ENCODE results near the gene TRIM34. TPM values are rescaled to one million over a fixed set of nuclear protein-coding genes. Genes with fewer than 3 reads are reported as not detected.

Gene TRIM34
- total RNA-seq, 4 donors from 2014 or later = 2.9 to 7.4 (median 6.2) TPM

DNA sequence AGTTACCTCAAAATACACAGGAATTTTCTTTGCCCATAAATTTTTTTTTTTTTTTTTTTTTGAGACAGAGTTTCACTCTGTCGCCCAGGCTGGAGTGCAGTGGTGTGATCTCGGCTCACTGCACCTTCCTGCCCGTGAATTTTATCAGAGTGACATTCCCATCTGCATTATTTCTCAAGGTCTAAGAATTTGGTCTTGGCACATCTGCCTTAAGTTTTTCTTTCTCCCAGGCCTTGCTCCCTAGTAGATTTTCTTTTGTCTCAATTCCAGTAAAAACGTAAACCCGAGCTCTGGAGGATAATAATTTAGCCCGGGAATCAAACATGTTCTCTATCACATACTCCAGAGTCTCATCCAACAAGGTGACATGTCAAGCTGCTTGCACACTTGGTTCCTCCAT lies 16.0 kb upstream of the TRIM34 start:
- peaks cover 0 to 8% (median 0%) of the 10 kb centered on the region in 3 donors for H3K4me1 ChIP-seq
- no peaks in the 10 kb centered on the region for H3K9me3 ChIP-seq
- no peak for DNase-seq
- H3K4me3 ChIP-seq = no peak overlapping the region
- H3K36me3 ChIP-seq = peaks cover 0 to 23% (median 0%) of the 10 kb centered on the region in 3 donors
- H3K27me3 ChIP-seq = no peaks in the 10 kb centered on the region
- H3K27ac ChIP-seq = no peak overlapping the region
- no peak for TF ChIP-seq POLR2A (IDR thresholded peaks at IDR 0.05)
- TF ChIP-seq, protein P1, sequence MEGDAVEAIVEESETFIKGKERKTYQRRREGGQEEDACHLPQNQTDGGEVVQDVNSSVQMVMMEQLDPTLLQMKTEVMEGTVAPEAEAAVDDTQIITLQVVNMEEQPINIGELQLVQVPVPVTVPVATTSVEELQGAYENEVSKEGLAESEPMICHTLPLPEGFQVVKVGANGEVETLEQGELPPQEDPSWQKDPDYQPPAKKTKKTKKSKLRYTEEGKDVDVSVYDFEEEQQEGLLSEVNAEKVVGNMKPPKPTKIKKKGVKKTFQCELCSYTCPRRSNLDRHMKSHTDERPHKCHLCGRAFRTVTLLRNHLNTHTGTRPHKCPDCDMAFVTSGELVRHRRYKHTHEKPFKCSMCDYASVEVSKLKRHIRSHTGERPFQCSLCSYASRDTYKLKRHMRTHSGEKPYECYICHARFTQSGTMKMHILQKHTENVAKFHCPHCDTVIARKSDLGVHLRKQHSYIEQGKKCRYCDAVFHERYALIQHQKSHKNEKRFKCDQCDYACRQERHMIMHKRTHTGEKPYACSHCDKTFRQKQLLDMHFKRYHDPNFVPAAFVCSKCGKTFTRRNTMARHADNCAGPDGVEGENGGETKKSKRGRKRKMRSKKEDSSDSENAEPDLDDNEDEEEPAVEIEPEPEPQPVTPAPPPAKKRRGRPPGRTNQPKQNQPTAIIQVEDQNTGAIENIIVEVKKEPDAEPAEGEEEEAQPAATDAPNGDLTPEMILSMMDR (IDR thresholded peaks at IDR 0.05) = no peak
- WGBS, 2 donors = 80 to 81% methylated on average over 4 to 5 of the region's 6 CpGs
- intact Hi-C loops (cut with DNase I) = no loop called here

DNA sequence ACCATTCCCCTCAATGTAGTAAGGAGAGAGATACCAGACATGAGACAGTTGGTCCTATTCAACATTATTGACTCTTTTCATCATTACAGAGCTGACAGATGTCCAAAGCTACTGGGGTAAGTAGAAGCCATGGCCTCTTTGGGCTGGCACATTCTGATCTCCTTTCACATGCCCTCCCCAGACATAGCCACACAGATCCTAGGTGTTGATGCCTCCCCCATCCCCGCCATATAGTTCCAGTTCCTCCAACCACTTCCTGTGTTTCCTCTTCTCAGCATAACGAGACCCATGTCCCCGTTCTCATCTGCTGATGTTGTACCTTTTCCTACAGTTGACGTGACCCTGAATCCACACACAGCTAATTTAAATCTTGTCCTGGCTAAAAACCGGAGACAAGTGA lies 14.4 kb upstream of the TRIM34 start:
- Histone ChIP-seq H3K4me1 (peaks cover 0 to 8% (median 0%) of the 10 kb centered on the region in 3 donors), H3K36me3 (peaks cover 0 to 15% (median 0%) of the 10 kb centered on the region in 3 donors), H3K27me3 (no peaks in the 10 kb centered on the region), H3K9me3 (no peaks in the 10 kb centered on the region), H3K27ac (no peak overlapping the region), H3K4me3 (no peak overlapping the region)
- no peak for TF ChIP-seq POLR2A (IDR thresholded peaks at IDR 0.05)
- TF ChIP-seq, protein P1 (IDR thresholded peaks at IDR 0.05) = no peak
- WGBS, 2 donors = 76 to 87% methylated on average over 5 of the region's 5 CpGs
- DNase-seq = no peak
- intact Hi-C loops (cut with DNase I) = no loop called here

DNA sequence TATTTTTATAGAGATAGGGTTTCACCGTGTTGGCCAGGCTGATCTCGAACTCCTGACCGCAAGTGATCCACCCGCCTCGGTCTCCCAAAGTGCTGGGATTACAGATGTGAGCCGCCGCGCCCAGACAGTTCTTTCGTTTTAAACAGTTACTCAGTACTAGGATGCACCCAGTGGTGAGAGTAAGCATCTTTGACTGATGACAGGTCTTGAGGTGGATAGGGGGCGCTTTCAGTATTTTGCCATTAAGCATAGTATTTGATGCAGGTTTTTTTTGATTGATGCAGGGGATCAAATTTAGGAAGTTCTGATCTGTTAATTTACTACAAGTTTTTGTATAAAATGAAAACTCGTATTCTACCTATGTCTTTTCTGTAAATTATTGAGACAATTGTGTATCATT lies 13.2 kb upstream of the TRIM34 start:
- WGBS, 2 donors = 88 to 98% methylated on average over 10 to 11 of the region's 11 CpGs
- DNase-seq = no peak
- no peak overlapping the region for H3K4me3 ChIP-seq
- H3K9me3 ChIP-seq = no peaks in the 10 kb centered on the region
- TF ChIP-seq, protein P1 (IDR thresholded peaks at IDR 0.05) = no peak
- TF ChIP-seq POLR2A (IDR thresholded peaks at IDR 0.05) = no peak
- intact Hi-C loops (cut with DNase I) = no loop called here
- no peaks in the 10 kb centered on the region for H3K4me1 ChIP-seq
- no peak overlapping the region for H3K27ac ChIP-seq
- H3K27me3 ChIP-seq = no peaks in the 10 kb centered on the region
- H3K36me3 ChIP-seq = peaks cover 0 to 15% (median 0%) of the 10 kb centered on the region in 3 donors

DNA sequence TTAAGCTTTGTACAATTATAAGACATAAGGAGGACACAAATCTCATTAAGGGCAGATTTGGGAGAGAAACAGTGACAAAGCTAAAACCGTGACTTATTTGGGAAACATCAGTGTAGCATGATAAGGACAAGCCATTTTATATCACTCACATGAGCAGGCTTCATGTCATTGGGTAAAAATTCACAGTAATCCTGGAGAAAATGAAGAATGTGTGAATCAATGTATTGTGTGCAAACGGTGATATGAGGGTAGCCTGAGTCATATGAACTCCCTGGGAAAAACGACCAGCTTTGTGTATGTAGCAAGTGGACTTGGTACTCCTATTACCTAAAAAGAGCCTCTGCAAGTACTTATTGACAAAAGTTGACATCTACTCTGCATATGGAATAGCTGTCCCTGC lies 6.0 kb upstream of the TRIM34 start:
- WGBS, 2 donors = 46 to 69% methylated on average over 3 of the region's 3 CpGs
- no peak for DNase-seq
- peaks cover 10 to 42% (median 14%) of the 10 kb centered on the region in 3 donors for H3K4me1 ChIP-seq
- H3K36me3 ChIP-seq = no peaks in the 10 kb centered on the region
- H3K4me3 ChIP-seq = no peak overlapping the region
- TF ChIP-seq, protein P1 (IDR thresholded peaks at IDR 0.05) = no peak
- no peak for TF ChIP-seq POLR2A (IDR thresholded peaks at IDR 0.05)
- H3K27me3 ChIP-seq = no peaks in the 10 kb centered on the region
- intact Hi-C loops (cut with DNase I) = no loop called here
- H3K27ac ChIP-seq = no peak overlapping the region
- no peaks in the 10 kb centered on the region for H3K9me3 ChIP-seq

DNA sequence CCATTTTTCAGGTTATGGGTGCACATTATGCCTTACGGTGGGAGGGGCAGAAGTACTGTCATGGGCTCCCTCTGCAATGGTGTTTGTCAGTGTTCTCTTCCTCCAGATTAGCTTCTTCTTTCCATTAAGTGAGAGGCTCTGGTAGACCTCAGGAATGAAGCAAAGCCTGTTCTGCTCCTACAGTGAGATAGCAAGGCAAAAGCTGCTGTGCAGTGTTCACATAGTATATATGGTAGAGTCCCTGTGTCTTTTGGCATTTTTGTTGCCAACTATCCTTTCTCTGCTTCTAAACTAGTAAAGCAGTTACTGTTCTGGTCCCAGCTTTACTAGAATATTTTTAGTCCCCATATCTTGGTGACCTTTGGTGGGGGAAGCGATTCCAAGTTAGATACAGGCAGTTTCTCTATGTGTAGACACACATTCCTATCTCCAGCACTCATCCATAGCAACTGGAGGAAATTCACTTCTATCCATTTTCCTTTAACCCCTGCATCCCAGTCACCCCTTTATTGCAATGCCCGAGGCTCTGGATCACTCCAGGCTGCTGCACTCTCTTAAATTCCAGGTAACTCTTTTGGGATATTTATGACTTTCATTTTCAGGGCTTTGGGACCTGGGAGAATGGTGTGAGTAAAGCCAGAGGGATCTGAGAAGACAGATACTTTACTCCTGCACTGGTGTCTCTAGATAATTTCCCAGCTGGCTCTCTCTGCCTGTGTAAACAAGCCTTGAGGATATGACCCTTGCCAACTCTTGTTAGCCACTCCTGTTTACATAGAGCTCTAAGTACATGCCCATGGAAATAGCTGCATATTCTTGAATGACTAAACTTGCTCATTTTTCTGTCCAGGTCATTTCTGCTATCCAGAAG lies 3.9 kb upstream of the TRIM34 start:
- 32 to 46% methylated on average over 3 of the region's 3 CpGs for WGBS, 2 donors
- Histone ChIP-seq H3K9me3 (no peaks in the 10 kb centered on the region), H3K4me3 (peak overlapping the region in 1 of 4 donors; percentile 40), H3K36me3 (no peaks in the 10 kb centered on the region), H3K27ac (peak overlapping the region; percentile 57 to 82 (median 80)), H3K4me1 (peaks cover 18 to 61% (median 20%) of the 10 kb centered on the region in 3 donors), H3K27me3 (no peaks in the 10 kb centered on the region)
- no peak for DNase-seq
- intact Hi-C loops (cut with DNase I) = no loop called here
- TF ChIP-seq, protein P1 (IDR thresholded peaks at IDR 0.05) = no peak
- no peak for TF ChIP-seq POLR2A (IDR thresholded peaks at IDR 0.05)

Data from esophagus squamous epithelium (tissue), 5 donors.